ENCODE data around the gene CACNB4.

CACNB4 gene

DNA sequence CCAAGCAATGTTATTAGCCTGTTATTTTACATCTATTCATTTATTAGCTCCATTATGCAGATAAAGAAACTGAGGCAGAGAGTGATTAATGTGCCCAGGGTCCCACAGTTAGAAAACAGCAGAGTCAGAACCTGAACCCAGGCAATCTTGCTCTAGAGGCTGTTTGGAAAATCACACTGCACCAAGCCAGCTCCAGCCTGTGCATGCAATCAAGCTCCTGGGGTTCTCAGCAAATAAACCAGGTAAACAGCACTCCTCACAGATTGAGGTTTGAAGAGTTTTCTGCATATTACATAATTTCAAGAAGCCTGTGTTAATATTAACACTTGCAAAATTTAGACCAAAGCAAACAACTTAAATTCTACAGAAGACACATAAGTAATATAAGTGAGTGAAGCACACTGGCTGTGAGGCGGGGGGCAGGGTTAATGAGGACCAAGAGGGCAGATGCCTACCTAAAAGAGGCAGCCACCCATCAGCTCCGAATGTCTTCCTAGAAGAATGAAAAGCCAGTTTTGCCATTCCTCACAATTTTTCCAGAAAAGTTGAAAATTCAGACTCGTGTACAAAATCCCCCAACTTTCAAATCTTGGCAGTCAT lies 35.4 kb downstream of the CACNB4 start:
- H2BK5ac ChIP-seq (ENCODE audit: low read depth, low read length, poor library complexity) = no peak overlapping the region
- H3K23ac ChIP-seq (ENCODE audit: low read length) = no peak overlapping the region
- no peaks in the 10 kb centered on the region for H3K27me3 ChIP-seq (ENCODE audit: insufficient read depth, low read length)
- WGBS (ENCODE audit: extremely low coverage, insufficient coverage, insufficient read length) = no CpG with 5 or more reads among the region's 3 CpGs
- no peak overlapping the region for H3K4me3 ChIP-seq (ENCODE audit: low read depth, low read length)
- no peak overlapping the region for H3K9ac ChIP-seq (ENCODE audit: low read length)
- H3K27ac ChIP-seq (ENCODE audit: low read depth, low read length) = no peak overlapping the region
- H3K18ac ChIP-seq (ENCODE audit: low read length) = no peak overlapping the region
- no peak overlapping the region for H4K91ac ChIP-seq (ENCODE audit: low read depth, low read length)
- H3K4me1 ChIP-seq (ENCODE audit: control insufficient read depth in 1 of 2, insufficient read depth in 2 of 2, low read length in 2 of 2) = no peaks in the 10 kb centered on the region
- H3K79me2 ChIP-seq (ENCODE audit: control insufficient read depth, insufficient read depth, low read length, poor library complexity) = no peaks in the 10 kb centered on the region
- no peaks in the 10 kb centered on the region for H3K36me3 ChIP-seq (ENCODE audit: control insufficient read depth in 1 of 2, insufficient read depth in 2 of 2, low read length in 2 of 2)
- H2AK5ac ChIP-seq (ENCODE audit: low read length) = no peak overlapping the region
- H3K4me2 ChIP-seq (ENCODE audit: low read length) = no peak overlapping the region
- H3K79me1 ChIP-seq (ENCODE audit: low read length) = no peaks in the 10 kb centered on the region
- no peak for DNase-seq
- no peak overlapping the region for H4K8ac ChIP-seq (ENCODE audit: low read depth, low read length)
- H2BK120ac ChIP-seq (ENCODE audit: insufficient read depth, low read length, poor library complexity) = no peak overlapping the region
- H3K4ac ChIP-seq (ENCODE audit: low read depth, low read length) = no peak overlapping the region
- no peak overlapping the region for H4K12ac ChIP-seq (ENCODE audit: low read depth, low read length)
- no peak overlapping the region for H2AFZ ChIP-seq (ENCODE audit: insufficient read depth, low read length, poor library complexity)
- peaks cover 6% of the 10 kb centered on the region for H3K9me3 ChIP-seq (ENCODE audit: insufficient read depth, low read depth, low read length)
- H3K14ac ChIP-seq (ENCODE audit: low read length) = no peak overlapping the region
- H2BK12ac ChIP-seq (ENCODE audit: low read length) = no peak overlapping the region

DNA sequence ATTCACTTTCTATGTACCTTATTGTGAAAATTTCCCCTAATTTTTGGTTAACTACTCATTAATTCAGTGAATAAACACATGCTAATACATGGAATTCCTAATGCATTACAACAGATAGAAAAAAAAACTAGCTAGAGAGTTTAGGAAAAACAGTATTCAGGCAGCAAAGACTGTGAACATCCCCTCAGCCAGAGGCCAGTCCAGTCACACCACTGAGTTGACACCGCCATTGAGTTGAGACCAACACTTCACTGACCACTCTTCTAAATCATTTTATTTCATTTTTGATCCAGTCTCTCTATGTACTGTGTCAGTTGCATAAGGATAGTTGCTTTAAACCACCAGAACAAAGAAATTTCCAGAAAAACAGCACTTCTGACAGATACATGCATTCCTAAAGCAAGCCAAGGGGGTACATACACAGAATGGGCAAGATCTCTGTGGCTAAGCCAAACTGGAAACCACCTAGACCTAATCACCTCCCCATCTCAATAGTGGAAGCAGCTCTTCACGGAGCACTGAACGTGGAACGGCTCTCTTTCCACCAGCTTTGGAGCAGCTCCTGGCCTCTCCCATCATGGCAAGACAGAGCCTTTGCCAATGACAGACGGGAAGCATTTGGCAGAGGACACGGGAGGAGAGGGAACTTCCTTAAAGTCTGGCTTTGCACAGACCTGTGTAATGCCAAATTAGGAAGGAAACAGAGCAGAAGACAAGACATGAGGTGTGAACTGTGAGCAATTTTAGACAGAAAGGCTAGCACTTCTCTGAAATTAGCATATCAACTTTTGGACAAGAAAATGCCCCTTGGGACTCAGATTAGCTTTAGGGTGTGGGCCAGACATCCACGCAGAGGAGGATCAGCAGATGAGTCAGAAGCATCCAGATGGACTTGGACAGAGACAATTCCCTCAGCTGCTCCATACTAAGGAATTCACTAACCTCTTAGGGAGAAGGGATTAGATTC lies 36.4 kb downstream of the CACNB4 start:
- DNase-seq = peak; percentile 10 to 40
- Histone ChIP-seq H4K8ac (ENCODE audit: low read depth, low read length) (no peak overlapping the region), H2AK5ac (ENCODE audit: low read length) (no peak overlapping the region), H2BK120ac (ENCODE audit: insufficient read depth, low read length, poor library complexity) (no peak overlapping the region), H3K27me3 (ENCODE audit: insufficient read depth, low read length) (no peaks in the 10 kb centered on the region), H3K27ac (ENCODE audit: low read depth, low read length) (no peak overlapping the region), H3K9ac (ENCODE audit: low read length) (no peak overlapping the region), H3K36me3 (ENCODE audit: control insufficient read depth in 1 of 2, insufficient read depth in 2 of 2, low read length in 2 of 2) (no peaks in the 10 kb centered on the region), H3K79me2 (ENCODE audit: control insufficient read depth, insufficient read depth, low read length, poor library complexity) (no peaks in the 10 kb centered on the region), H3K4ac (ENCODE audit: low read depth, low read length) (no peak overlapping the region), H3K18ac (ENCODE audit: low read length) (no peak overlapping the region), H3K4me3 (ENCODE audit: low read depth, low read length) (no peak overlapping the region), H2BK12ac (ENCODE audit: low read length) (no peak overlapping the region), H3K9me3 (ENCODE audit: insufficient read depth, low read depth, low read length) (peaks cover 6% of the 10 kb centered on the region), H3K23ac (ENCODE audit: low read length) (no peak overlapping the region), H3K4me1 (ENCODE audit: control insufficient read depth in 1 of 2, insufficient read depth in 2 of 2, low read length in 2 of 2) (no peaks in the 10 kb centered on the region), H3K14ac (ENCODE audit: low read length) (no peak overlapping the region), H3K79me1 (ENCODE audit: low read length) (no peaks in the 10 kb centered on the region), H2AFZ (ENCODE audit: insufficient read depth, low read length, poor library complexity) (no peak overlapping the region), H3K4me2 (ENCODE audit: low read length) (no peak overlapping the region), H4K91ac (ENCODE audit: low read depth, low read length) (no peak overlapping the region), H2BK5ac (ENCODE audit: low read depth, low read length, poor library complexity) (no peak overlapping the region), H4K12ac (ENCODE audit: low read depth, low read length) (no peak overlapping the region)
- no CpG with 5 or more reads among the region's 7 CpGs for WGBS (ENCODE audit: extremely low coverage, insufficient coverage, insufficient read length)

DNA sequence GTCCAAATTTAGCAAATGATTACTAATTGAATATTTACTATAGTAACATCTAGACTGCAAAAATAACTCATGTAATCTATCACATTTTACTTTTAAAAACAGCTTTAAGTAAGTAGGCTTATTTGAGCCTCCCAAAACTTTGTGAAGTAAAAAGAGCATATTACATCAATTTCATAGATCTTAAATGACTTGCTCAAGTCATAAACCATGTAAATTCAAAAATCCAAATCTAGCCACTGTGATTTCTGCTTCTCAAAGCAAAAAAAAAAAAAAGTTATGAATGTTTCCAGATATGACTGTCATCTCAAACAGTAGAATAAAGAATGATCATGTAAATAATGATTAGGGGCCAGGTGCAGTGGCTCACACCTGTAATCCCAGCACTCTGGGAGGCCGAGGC lies 37.5 kb downstream of the CACNB4 start:
- no peak overlapping the region for H2BK5ac ChIP-seq (ENCODE audit: low read depth, low read length, poor library complexity)
- no peak overlapping the region for H2BK120ac ChIP-seq (ENCODE audit: insufficient read depth, low read length, poor library complexity)
- H3K4me3 ChIP-seq (ENCODE audit: low read depth, low read length) = no peak overlapping the region
- no peak overlapping the region for H2BK12ac ChIP-seq (ENCODE audit: low read length)
- H3K4me2 ChIP-seq (ENCODE audit: low read length) = no peak overlapping the region
- H3K9me3 ChIP-seq (ENCODE audit: insufficient read depth, low read depth, low read length) = peaks cover 6% of the 10 kb centered on the region
- H3K9ac ChIP-seq (ENCODE audit: low read length) = no peak overlapping the region
- H3K27me3 ChIP-seq (ENCODE audit: insufficient read depth, low read length) = no peaks in the 10 kb centered on the region
- no peaks in the 10 kb centered on the region for H3K36me3 ChIP-seq (ENCODE audit: control insufficient read depth in 1 of 2, insufficient read depth in 2 of 2, low read length in 2 of 2)
- no peak overlapping the region for H3K14ac ChIP-seq (ENCODE audit: low read length)
- H3K18ac ChIP-seq (ENCODE audit: low read length) = no peak overlapping the region
- DNase-seq = no peak
- H2AFZ ChIP-seq (ENCODE audit: insufficient read depth, low read length, poor library complexity) = no peak overlapping the region
- H3K23ac ChIP-seq (ENCODE audit: low read length) = no peak overlapping the region
- no peak overlapping the region for H4K91ac ChIP-seq (ENCODE audit: low read depth, low read length)
- no peak overlapping the region for H2AK5ac ChIP-seq (ENCODE audit: low read length)
- whole genome bisulfite sequencing (ENCODE audit: extremely low coverage, insufficient coverage, insufficient read length) = no CpG with 5 or more reads among the region's 1 CpG
- no peak overlapping the region for H3K4ac ChIP-seq (ENCODE audit: low read depth, low read length)
- H3K4me1 ChIP-seq (ENCODE audit: control insufficient read depth in 1 of 2, insufficient read depth in 2 of 2, low read length in 2 of 2) = no peaks in the 10 kb centered on the region
- H3K79me2 ChIP-seq (ENCODE audit: control insufficient read depth, insufficient read depth, low read length, poor library complexity) = no peaks in the 10 kb centered on the region
- no peak overlapping the region for H3K27ac ChIP-seq (ENCODE audit: low read depth, low read length)
- H3K79me1 ChIP-seq (ENCODE audit: low read length) = no peaks in the 10 kb centered on the region
- no peak overlapping the region for H4K12ac ChIP-seq (ENCODE audit: low read depth, low read length)
- H4K8ac ChIP-seq (ENCODE audit: low read depth, low read length) = no peak overlapping the region

DNA sequence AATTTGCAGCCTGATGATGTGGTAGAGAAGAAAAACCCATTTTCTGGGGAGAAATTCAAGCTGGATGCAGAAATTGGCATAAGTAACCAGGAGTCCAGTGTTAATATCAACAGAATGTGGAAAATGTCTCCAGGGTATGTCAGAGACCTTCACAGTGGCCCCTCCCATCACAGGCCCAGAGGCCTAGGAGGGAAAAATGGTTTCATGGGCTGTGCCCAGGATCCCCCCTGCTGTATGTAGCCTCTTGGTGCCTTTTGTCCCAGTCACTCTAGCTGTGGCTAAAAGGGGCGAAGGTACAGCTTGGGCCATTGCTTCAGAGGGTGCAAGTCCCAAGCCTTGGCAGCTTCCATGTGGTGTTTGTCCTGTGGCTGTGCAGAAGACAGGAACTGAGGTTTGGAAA lies 40.2 kb downstream of the CACNB4 start:
- no peak overlapping the region for H3K27ac ChIP-seq (ENCODE audit: low read depth, low read length)
- no peak overlapping the region for H3K9ac ChIP-seq (ENCODE audit: low read length)
- H3K23ac ChIP-seq (ENCODE audit: low read length) = no peak overlapping the region
- H2AFZ ChIP-seq (ENCODE audit: insufficient read depth, low read length, poor library complexity) = no peak overlapping the region
- no peak overlapping the region for H2BK5ac ChIP-seq (ENCODE audit: low read depth, low read length, poor library complexity)
- H3K79me2 ChIP-seq (ENCODE audit: control insufficient read depth, insufficient read depth, low read length, poor library complexity) = no peaks in the 10 kb centered on the region
- no peak overlapping the region for H4K8ac ChIP-seq (ENCODE audit: low read depth, low read length)
- H3K36me3 ChIP-seq (ENCODE audit: control insufficient read depth in 1 of 2, insufficient read depth in 2 of 2, low read length in 2 of 2) = no peaks in the 10 kb centered on the region
- H3K18ac ChIP-seq (ENCODE audit: low read length) = no peak overlapping the region
- H3K14ac ChIP-seq (ENCODE audit: low read length) = no peak overlapping the region
- no peak overlapping the region for H3K4me2 ChIP-seq (ENCODE audit: low read length)
- H2BK12ac ChIP-seq (ENCODE audit: low read length) = no peak overlapping the region
- H3K4ac ChIP-seq (ENCODE audit: low read depth, low read length) = no peak overlapping the region
- no CpG with 5 or more reads among the region's 1 CpG for WGBS (ENCODE audit: extremely low coverage, insufficient coverage, insufficient read length)
- H4K12ac ChIP-seq (ENCODE audit: low read depth, low read length) = no peak overlapping the region
- H3K9me3 ChIP-seq (ENCODE audit: insufficient read depth, low read depth, low read length) = peaks cover 6% of the 10 kb centered on the region
- H3K4me1 ChIP-seq (ENCODE audit: control insufficient read depth in 1 of 2, insufficient read depth in 2 of 2, low read length in 2 of 2) = no peaks in the 10 kb centered on the region
- no peaks in the 10 kb centered on the region for H3K79me1 ChIP-seq (ENCODE audit: low read length)
- no peak overlapping the region for H3K4me3 ChIP-seq (ENCODE audit: low read depth, low read length)
- no peaks in the 10 kb centered on the region for H3K27me3 ChIP-seq (ENCODE audit: insufficient read depth, low read length)
- no peak overlapping the region for H2BK120ac ChIP-seq (ENCODE audit: insufficient read depth, low read length, poor library complexity)
- DNase-seq = no peak
- H4K91ac ChIP-seq (ENCODE audit: low read depth, low read length) = no peak overlapping the region
- H2AK5ac ChIP-seq (ENCODE audit: low read length) = no peak overlapping the region
